H1 (cell line): ENCODE data around the gene NSD2.

ENCODE experiments used
- CTCF ChIP-seq, 3 experiments: IDR thresholded peaks; 1 replicate in 2 of 3; 2 replicates in 1 of 3; pipeline versions ENCODE4 v1.5.1 to v1.6.1; 2011; ENCODE audit warnings: low read length in 3 of 3, mild to moderate bottlenecking in 3 of 3, inconsistent platforms in 2 of 3, low read depth in 1 of 3, moderate library complexity in 1 of 3; ENCODE audit not compliant: insufficient read depth in 1 of 3; ENCODE audit errors: control extremely low read depth in 1 of 3
- EGR1 ChIP-seq: IDR thresholded peaks from 2 replicates; pipeline ENCODE4 v1.6.1; 2011; ENCODE audit warnings: low read depth, low read length, borderline replicate concordance
- SIN3A ChIP-seq, 2 experiments: IDR thresholded peaks in 1 of 2; conservative IDR thresholded peaks in 1 of 2; 2 replicates each; pipeline ENCODE4 v1.6.1; 2011 to 2012; ENCODE audit warnings: low read length in 2 of 2, improper control_type of control experiment in 1 of 2, low read depth in 1 of 2, mild to moderate bottlenecking in 1 of 2
- TF ChIP-seq, protein P1 (sequence below): IDR thresholded peaks from 2 replicates; pipeline ENCODE4 v1.6.1; 2011; ENCODE audit warnings: low read length, improper control_type of control experiment

DNA sequence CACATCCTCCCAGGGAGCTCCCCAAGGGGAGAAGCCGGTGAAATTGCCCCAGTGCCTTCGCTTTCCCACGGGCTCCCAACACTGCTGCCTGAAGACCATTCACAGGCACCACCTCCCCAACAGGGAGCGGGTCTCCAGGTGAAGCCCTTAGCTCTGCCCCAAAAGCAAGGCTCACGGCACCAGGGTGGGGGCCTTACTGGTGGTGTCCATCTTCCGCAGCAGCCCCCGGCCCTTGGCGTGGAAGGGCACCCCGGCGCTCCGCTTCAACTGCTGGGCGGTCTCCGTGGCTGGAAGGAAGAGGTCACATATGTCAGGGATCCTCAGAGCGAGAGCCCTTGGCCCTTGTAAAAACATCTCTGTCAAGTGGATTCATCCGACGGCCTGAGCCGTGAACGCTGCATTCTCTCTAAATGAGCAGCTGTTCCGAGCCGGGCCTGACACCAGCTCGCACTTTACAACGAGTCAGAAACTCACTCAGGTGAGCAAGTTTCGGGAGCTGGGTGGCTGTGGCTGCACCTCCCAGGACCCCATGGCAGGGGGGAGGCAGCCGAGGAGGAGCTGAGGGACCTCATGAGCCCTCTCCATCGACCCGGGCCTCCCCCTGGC, 116.6 kb downstream of the NSD2 start:
- TF ChIP-seq, protein P1, sequence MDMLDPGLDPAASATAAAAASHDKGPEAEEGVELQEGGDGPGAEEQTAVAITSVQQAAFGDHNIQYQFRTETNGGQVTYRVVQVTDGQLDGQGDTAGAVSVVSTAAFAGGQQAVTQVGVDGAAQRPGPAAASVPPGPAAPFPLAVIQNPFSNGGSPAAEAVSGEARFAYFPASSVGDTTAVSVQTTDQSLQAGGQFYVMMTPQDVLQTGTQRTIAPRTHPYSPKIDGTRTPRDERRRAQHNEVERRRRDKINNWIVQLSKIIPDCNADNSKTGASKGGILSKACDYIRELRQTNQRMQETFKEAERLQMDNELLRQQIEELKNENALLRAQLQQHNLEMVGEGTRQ = no peak
- TF ChIP-seq SIN3A (conservative IDR thresholded peaks at IDR 0.05 in 1 of 2, IDR thresholded peaks at IDR 0.05 in 1 of 2; ENCODE audit: low read depth in 1 of 2, low read length in 2 of 2) (no peak), CTCF (IDR thresholded peaks at IDR 0.05; ENCODE audit: control extremely low read depth in 1 of 3, insufficient read depth in 1 of 3, low read depth in 1 of 3, low read length in 3 of 3) (no peak), EGR1 (no peak)
